ENCODE measurements around the gene CNN1. TPM values are rescaled to one million over a fixed set of nuclear protein-coding genes. Genes with fewer than 3 reads are reported as not detected.

Gene CNN1
- total RNA-seq, 1 donor: 4.2 TPM

- no peak overlapping the region for H3K4me3 ChIP-seq (ENCODE audit: low read depth, low read length)
- no peak for TF ChIP-seq CTCF (IDR thresholded peaks at IDR 0.05; ENCODE audit: insufficient read depth, low read length)
- DNase-seq (ENCODE audit: low read depth): no peak
These were observed 2.6 kb downstream of the CNN1 start for GRCh38 chr19:11541238-11541637.

DNA sequence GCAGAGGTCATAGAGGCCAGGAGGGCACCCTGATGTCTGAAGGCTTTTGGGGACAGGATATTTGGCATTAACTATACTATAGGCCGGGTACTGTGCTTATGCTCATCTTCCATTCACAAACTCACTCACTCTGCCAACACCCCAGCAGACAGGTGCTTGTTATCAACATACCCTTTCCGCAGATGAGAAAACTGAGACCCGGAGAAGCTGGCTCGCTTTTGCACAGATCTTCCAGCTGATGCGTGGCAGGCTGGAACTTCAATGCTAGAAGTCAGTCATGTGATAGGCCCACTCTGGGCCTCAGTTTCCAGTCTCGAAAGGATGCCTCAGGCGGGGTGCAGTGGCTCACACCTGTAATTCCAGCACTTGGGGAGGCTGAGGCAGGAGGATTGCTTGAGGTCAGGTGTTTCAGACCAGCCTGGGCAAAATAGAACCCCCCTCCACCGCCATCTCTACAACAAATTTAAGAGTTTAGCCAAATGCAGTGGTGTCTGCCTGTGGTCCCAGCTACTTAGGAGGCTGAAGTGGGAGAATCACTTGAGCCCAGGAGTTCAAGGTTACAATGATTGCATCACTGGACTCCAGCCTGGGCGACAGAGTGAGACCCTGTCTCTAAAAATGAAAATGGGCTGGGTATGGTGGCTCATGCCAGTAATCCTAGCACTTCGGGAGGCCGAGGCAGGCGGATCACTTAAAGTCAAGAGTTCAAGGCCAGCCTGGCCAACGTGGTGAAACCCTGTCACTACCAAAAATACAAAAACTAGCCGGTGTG is 9.5 kb downstream of the CNN1 start:
- DNase-seq (ENCODE audit: low read depth): no peak
- no peak for TF ChIP-seq CTCF (IDR thresholded peaks at IDR 0.05; ENCODE audit: insufficient read depth, low read length)

DNA sequence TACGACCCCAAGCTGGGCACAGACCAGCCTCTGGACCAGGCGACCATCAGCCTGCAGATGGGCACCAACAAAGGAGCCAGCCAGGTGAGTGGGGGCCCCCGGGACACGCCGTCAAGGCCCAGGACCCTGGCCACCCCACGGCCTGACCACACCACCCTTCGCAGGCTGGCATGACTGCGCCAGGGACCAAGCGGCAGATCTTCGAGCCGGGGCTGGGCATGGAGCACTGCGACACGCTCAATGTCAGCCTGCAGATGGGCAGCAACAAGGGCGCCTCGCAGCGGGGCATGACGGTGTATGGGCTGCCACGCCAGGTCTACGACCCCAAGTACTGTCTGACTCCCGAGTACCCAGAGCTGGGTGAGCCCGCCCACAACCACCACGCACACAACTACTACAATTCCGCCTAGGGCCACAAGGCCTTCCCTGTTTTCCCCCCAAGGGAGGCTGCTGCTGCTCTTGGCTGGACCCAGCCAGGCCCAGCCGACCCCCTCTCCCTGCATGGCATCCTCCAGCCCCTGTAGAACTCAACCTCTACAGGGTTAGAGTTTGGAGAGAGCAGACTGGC is 10.8 kb downstream of the CNN1 start:
- no peak for DNase-seq (ENCODE audit: low read depth)
- TF ChIP-seq CTCF (IDR thresholded peaks at IDR 0.05; ENCODE audit: insufficient read depth, low read length): no peak
- no peak overlapping the region for H3K4me3 ChIP-seq (ENCODE audit: low read depth, low read length)

More for the DNA sequence above, 9.5 kb downstream of the CNN1 start:
- H3K4me3 ChIP-seq (ENCODE audit: low read depth, low read length): no peak overlapping the region

DNA sequence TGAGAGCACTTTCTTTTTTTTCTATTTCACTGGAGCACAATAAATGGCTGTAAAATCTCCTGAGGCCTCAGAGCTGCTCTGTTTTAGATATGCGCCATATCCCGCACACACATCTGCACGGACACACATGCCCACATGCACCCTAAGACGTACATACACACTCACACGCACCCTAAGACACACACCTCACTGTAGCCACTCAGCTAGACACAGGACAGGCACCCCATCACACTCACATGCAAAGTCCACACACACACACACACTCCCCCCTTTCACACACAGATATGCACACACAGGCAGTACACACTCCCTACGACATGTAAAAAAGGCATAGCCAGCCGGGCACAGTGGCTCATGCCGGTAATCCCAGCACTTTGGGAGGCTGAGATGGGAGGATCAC is 11.6 kb downstream of the CNN1 start:
- no peak for DNase-seq (ENCODE audit: low read depth)
- H3K4me3 ChIP-seq (ENCODE audit: low read depth, low read length): no peak overlapping the region
- no peak for TF ChIP-seq CTCF (IDR thresholded peaks at IDR 0.05; ENCODE audit: insufficient read depth, low read length)

DNA sequence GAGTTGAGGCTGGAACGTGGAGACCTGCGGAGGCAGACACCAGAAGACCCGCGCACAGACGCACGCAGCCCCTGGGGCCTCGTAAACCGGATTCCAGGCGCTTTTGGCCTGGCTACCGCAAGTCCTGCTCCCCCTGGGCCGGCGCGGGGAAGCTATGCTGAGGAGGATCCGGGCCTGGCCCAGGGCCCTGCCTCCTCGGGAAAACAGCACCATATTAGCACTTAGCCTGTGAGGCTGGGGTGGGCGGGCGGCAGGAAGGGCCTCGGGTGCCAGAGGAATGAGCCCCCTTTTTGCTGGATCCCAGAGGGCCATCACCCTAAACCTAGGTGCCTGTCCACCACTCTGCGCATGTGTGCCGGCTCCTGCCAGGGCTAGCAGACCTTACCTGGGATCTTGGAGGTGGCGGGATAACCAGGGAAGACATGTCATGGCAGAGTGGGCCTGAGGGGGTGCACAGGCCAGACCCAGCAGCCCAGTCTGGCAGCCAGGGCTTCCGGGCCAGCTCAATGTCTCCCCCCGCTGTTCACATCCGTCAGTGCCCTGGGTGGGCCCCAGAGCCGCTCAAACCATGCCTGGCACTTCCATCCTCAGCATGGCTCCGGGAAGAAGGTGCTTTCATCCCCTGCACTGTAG is 13.1 kb downstream of the CNN1 start:
- DNase-seq (ENCODE audit: low read depth): no peak

More for the DNA sequence above, 13.1 kb downstream of the CNN1 start:
- TF ChIP-seq CTCF (IDR thresholded peaks at IDR 0.05; ENCODE audit: insufficient read depth, low read length): peak; percentile 33
- H3K4me3 ChIP-seq (ENCODE audit: low read depth, low read length): no peak overlapping the region
